Ramos (cell line): ENCODE measurements around the gene PEX11A.
"Not testable (repeated sequence)": the region's sequence is repeated elsewhere in the genome, so short reads cannot be mapped to it uniquely, and the experiment has no call there.

ENCODE experiments used
- in situ Hi-C: fragments of 300-500 bp; cut with MboI; formaldehyde crosslinking; loops from one replicate; pipeline ENCODE4 v1.14.3; 2022; ENCODE audit warnings: low sequenced_read_pairs; ENCODE audit not compliant: unreplicated experiment

Gene PEX11A

DNA sequence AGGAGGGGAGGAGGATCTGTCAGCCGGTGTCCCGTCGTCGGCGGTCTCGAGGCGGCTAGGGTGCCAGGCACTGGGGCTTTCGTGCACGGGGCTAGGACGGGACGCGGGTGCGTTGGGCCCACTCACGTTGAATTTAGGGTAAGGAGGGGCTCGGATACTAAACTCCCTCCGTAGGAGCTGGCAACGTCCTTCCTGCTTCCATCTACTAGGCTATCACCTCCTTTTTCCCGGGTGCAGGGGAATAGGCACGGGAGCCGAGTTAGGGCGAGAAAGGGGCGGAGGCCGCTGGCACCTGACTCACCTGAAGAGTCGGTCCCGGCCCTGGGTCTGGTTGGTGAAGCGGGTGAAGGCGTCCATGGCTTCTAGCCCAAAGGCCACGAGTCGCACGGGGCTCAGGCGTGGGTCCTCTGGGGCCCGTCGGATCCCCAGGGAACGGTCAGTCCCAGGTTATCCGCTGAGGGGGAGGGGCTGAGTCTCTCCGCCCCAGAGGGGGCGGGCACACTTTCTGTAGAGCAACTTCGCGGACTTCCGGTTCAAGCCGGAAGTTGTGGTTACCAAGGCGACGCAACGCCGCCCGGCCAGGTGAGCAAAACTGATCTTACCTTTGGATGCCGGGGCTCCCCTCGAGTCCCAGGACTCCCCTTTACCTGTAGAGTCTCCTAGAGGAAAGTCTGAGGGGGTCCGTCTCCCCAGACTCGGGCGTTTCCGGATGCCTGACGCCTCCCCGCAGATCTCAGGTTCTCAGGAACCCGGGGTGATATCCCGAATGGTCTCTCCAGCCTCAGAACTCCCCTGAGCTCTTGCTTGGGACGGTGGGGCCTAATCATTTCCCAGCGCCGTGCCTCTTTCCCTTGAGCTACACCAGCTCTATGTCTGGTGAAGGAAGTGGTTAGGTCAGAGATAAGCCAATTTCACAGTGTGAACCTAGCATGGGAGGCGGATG lies at the start of gene PEX11A, which contains the start of gene WDR93:
TSS of gene PEX11A (minus strand) at position 479 of the 943 bp plus-strand sequence. CDS start at position 357, 122 bp downstream.
TSS of gene WDR93 (plus strand) at position 536 of the 943 bp plus-strand sequence. CDS start 10,936 bp downstream, outside the sequence.
- in situ Hi-C loops = no loop called here

DNA sequence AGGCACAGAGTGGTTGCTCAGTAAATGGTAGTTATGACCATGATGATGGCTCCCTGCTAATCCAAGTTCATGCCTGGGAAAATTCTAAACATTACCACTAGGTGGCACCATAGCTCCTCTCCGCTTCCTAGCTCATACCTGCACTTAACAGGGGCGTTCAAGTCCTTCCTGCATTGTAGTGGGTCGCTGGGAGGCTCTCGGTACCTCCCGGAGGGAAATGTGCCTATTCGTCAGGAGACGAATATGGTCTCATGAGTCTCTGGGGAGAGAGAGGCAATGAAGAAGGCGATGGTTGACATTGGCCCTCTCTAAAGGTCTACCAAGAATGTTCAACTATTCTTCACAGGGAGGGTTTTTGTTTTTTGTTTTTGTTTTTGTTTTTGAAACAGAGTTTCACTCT lies 49.6 kb upstream of the PEX11A start:
- in situ Hi-C loops = no loop called here

GRCh38 chr15:89735773-89736172 lies 45.2 kb upstream of the PEX11A start:
- in situ Hi-C loops = no loop called here

DNA sequence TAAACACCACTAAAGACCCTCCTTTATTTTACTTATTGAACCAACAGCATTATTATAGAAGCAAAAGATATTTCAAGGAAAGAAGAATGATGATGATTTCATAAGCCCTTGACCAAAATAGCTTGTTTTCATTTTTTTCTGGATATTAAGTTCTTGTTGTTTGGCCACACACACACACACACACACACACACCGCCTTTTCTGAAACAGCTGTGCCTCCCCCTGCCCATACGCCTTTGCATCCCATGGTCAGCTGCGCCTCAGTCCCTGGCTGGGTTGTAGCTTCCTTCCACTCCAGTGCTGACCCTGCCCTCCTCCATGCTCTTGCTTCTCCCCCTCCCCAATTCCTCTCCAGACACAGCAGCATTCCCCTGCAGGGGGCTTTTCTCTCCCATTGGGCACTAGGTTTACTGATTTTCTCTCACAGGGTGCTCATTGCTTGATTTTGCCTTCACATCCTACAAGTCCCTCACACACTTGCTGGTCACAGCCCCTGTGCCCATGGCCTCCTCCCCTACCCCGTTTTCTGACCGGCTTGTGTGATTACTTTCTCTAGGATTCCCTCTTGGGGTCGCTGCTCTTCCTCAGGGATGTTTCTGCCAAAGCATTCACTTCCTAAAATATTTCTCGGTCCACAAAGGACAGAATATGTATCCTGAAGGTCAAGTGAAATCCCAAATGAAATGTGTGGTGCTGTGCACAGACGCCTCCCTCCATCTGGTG lies 42.1 kb upstream of the PEX11A start:
- in situ Hi-C loops = no loop called here

- in situ Hi-C loops = no loop called here
Observed at GRCh38 chr15:89731275-89731674, 40.7 kb upstream of the PEX11A start.

GRCh38 chr15:89728254-89728653 lies 37.7 kb upstream of the PEX11A start:
- in situ Hi-C loops = no loop called here

- in situ Hi-C loops = no loop called here
Observed at GRCh38 chr15:89725064-89725463, 34.5 kb upstream of the PEX11A start.

- in situ Hi-C loops = no loop called here
Observed at GRCh38 chr15:89724621-89725020, 34.1 kb upstream of the PEX11A start.

DNA sequence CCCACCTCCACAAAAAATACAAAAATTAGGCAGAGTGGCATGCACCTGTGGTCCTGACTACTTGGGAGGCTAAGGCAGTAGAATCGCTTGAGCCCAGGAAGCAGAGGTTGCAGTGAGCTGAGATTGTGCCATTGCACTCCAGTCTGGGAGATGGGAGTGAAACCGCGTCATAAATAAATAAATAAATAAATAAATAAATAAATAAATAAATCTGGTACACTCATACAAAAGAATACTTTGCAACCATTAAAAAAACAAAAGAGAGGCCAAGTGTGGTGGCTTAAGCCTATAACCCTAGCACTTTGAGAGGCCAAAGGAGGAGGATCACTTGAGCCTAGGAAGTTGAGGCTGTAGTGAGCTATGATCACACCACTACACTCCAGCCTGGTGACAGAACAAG lies 32.5 kb upstream of the PEX11A start:
- in situ Hi-C loops = no loop called here

- in situ Hi-C loops = no loop called here
Observed at GRCh38 chr15:89714775-89715174, 24.2 kb upstream of the PEX11A start.

- in situ Hi-C loops = no loop called here
Observed at GRCh38 chr15:89707577-89707976, 17.0 kb upstream of the PEX11A start.

GRCh38 chr15:89704411-89704810 lies 13.9 kb upstream of the PEX11A start:
- in situ Hi-C loops = no loop called here

DNA sequence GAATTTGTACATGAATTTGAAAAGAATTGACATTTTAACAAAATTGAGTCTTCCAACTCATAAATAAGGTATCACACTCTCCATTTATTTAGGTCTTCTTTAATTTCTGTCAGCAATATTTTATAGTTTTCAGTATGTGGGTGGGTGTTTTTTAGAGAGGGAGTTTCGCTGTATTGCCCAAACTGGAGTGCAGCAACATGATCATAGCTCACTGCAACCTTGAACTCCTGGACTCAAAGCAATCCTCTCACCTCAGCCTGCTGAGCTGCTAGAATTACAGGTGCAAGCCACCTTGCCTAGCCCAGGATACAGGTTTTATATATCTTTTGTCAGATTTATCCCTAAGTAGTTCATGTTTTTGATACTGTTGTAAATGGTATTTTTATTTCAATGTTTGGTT lies 4.6 kb upstream of the PEX11A start:
- in situ Hi-C loops = no loop called here

- in situ Hi-C loops = no loop called here
Observed at GRCh38 chr15:89693696-89694095, 3.1 kb upstream of the PEX11A start.

DNA sequence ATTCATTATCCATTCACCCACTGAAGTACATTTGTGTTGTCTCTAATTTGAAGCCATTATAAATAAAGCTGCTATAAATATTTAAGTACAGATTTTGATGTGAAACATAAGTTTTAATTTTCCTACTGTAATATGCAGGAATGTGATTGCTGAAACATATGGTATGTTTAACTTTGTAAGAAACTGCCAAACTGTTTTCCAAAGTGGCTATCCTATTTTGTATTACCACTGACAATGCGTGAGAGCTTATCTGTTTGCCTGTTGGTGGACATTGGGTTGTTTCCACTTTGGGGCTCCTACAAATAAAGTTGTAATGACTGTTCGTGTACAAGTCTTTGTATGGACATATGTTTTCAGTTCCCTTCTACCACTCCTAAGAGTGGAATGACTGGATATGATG lies 2.5 kb upstream of the PEX11A start:
- in situ Hi-C loops = no loop called here

DNA sequence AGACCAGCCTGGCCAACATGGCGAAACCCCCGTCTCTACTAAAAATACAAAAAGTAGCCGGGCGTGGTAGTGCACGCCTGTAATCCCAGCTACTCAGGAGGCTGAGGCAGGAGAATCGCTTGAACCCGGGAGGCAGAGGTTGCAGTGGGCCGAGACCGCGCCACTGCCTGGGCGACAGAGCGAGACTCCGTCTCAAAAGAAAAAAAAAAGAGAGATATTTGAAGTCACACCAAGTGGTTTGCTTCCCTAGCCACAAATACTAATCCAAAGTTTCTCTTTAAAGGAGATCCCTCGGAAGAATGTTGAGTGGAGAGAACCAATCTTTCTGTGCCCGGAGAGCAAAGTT lies 651 bp downstream of the PEX11A start:
- in situ Hi-C loops = not testable (repeated sequence)

- in situ Hi-C loops = no loop called here
Observed at GRCh38 chr15:89686522-89686921, 4.0 kb downstream of the PEX11A start.

DNA sequence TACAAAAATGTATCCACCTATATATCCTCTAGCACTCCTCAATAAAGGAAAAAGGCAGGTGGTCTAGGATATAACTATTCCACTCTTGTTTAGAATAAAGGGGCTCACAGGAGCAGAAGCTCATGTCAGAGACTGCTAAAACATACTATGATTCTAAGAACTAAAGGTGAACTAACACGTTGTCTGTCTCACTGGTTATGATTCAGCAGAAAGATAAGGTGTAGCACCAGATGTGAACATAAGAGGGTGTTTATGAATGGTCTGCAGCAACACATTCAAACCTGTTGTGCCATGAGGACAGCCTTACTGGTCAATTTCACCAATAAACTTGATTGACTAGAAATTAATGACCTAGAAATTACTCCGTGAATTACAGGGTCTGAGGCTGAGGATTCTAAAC lies 4.6 kb downstream of the PEX11A start:
- in situ Hi-C loops = no loop called here

GRCh38 chr15:89681146-89681545 lies 9.4 kb downstream of the PEX11A start:
- in situ Hi-C loops = no loop called here

GRCh38 chr15:89680282-89680873 lies 10.2 kb downstream of the PEX11A start:
- in situ Hi-C loops = no loop called here

GRCh38 chr15:89679212-89679611 lies 11.3 kb downstream of the PEX11A start, which contains the start of gene PLIN1:
Gene PLIN1 (minus strand): TSS chr15:89679367. CDS start chr15:89677489, 1,878 bp downstream.
- in situ Hi-C loops = no loop called here
